ENCODE data around the gene CDC14A. TPM values are rescaled to one million over a fixed set of nuclear protein-coding genes. Genes with fewer than 3 reads are reported as not detected.

CDC14A gene
- total and polyA plus RNA-seq, 2 donors (not counting 3 experiments of a cell fraction or from before 2014, with no cell fraction given) = 3.4 to 13.9 TPM

GRCh38 chr1:100434831-100435230 is 82.5 kb downstream of the CDC14A start:
- POLR2A ChIA-PET = interaction anchor here (0.5 kb wide), 1 partner anchor 625 kb away, joined by 4 read pairs; no protein-coding TSS in a partner anchor

More at GRCh38 chr1:100434831-100435230, 82.5 kb downstream of the CDC14A start:
- H3K79me2 ChIP-seq (ENCODE audit: control insufficient read depth, insufficient read depth, low read length) = no peaks in the 10 kb centered on the region
- no peaks in the 10 kb centered on the region for H3K9me1 ChIP-seq (replicated peaks; ENCODE audit: control insufficient read depth, extremely low read depth, insufficient read depth, low read length)
- no peaks in the 10 kb centered on the region for H4K20me1 ChIP-seq (replicated peaks; ENCODE audit: control insufficient read depth, extremely low read depth, insufficient read depth, low read length)
- no peaks in the 10 kb centered on the region for H3K27me3 ChIP-seq (ENCODE audit: control insufficient read depth in 2 of 2, insufficient read depth in 2 of 2, low read length in 2 of 2)
- FAIRE-seq (no peak), DNase-seq (ENCODE audit: low read depth, low spot score) (no peak)
- intact Hi-C loops (cut with micrococcal nuclease) (no loop called here), dilution Hi-C loops (cut with MboI; ENCODE audit: extremely low pct_ligation_motif_present, low sequenced_read_pairs) (no loop called here)
- H3K27ac ChIP-seq (ENCODE audit: insufficient read depth, low read depth, low read length) = no peak overlapping the region
- CTCF ChIA-PET = interaction anchor here (0.9 to 1.8 kb wide), 3 partner anchors 10 to 21 kb away, joined by 3 to 6 read pairs (median 5); no protein-coding TSS in a partner anchor
- H3K9me3 ChIP-seq (replicated peaks; ENCODE audit: control insufficient read depth, insufficient read depth, low read length) = no peaks in the 10 kb centered on the region
- no peak overlapping the region for H3K4me2 ChIP-seq (ENCODE audit: insufficient read depth, low read length)
- H3K4me1 ChIP-seq (ENCODE audit: control insufficient read depth, extremely low read depth, insufficient read depth, low read length) = peaks cover under 1% of the 10 kb centered on the region
- H2AFZ ChIP-seq (ENCODE audit: low read depth, low read length) = no peak overlapping the region
- no peaks in the 10 kb centered on the region for H3K36me3 ChIP-seq (ENCODE audit: control insufficient read depth in 2 of 2, extremely low read depth in 1 of 2, insufficient read depth in 2 of 2, low read length in 2 of 2)
- H3K4me3 ChIP-seq (replicated peaks in 1 of 3; ENCODE audit: insufficient read depth in 1 of 3, low read depth in 1 of 3, low read length in 3 of 3) = no peak overlapping the region
- BruUV-seq (replicated peaks) = no TSS peak
- TF ChIP-seq EZH2 (IDR thresholded peaks at IDR 0.05; ENCODE audit: borderline replicate concordance, low read depth, low read length, severe bottlenecking) (no peak), JUN (IDR thresholded peaks at IDR 0.05; ENCODE audit: borderline replicate concordance, insufficient read depth, insufficient read length, low read depth) (no peak), MAX (IDR thresholded peaks at IDR 0.05; ENCODE audit: insufficient read depth, insufficient read length) (no peak), POLR2AphosphoS5 (IDR thresholded peaks at IDR 0.05; ENCODE audit: insufficient read depth, low read depth, low read length) (no peak), CTCF (IDR thresholded peaks at IDR 0.05; ENCODE audit: extremely low read depth in 1 of 2, insufficient read depth in 1 of 2, low read depth in 1 of 2, low read length in 2 of 2) (no peak), GATA2 (IDR thresholded peaks at IDR 0.05; ENCODE audit: insufficient read depth, insufficient read length, low read depth, low read length) (no peak), POLR2A (IDR thresholded peaks at IDR 0.05; ENCODE audit: low read depth, low read length) (no peak), MYC (IDR thresholded peaks at IDR 0.05; ENCODE audit: low read depth, low read length) (no peak), FOS (IDR thresholded peaks at IDR 0.05; ENCODE audit: borderline replicate concordance, insufficient read depth, low read length) (no peak)
- H3K9ac ChIP-seq (replicated peaks; ENCODE audit: extremely low read depth, insufficient read depth, low read length) = no peak overlapping the region

Measured in endothelial cell of umbilical vein (primary cell).